ENCODE measurements around the gene GRK4. TPM values are rescaled to one million over a fixed set of nuclear protein-coding genes. Genes with fewer than 3 reads are reported as not detected.

The GRK4 gene
- total RNA-seq, 1 experiment from 2014 or later = 3.7 TPM

DNA sequence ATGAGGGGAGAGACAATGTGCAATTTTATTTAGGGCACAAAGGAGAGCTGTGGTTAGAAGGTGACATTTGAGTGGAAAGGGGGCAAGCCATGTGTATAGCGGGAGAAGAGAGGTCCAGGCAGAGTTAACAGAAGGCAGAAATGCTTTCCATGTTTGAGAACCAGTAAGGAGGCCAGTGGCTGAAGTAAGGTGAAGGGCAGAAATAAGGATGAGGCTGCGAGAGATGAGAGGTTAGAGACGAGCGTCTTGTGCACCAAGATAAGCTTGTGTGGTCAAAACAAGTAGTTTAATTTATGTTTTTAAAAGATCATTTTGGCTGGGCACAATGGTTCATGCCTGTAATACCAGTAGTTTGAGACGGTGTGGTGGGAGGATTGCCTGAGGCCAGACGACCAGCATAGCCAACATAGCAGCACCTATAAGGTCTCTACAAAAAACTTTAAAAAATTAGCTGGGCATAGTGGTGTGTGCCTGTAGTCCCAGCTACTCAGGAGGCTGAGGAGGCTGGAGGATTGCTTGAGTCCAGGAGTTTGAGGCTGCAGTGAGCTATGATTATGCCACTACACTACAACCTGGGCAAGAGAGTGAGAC, 119.6 kb downstream of the GRK4 start:
- Histone ChIP-seq H3K36me3 (ENCODE audit: low read depth, low read length) (no peaks in the 10 kb centered on the region), H4K20me1 (ENCODE audit: low read length) (peaks cover 10% of the 10 kb centered on the region; the same call in 1 of the 2 replicates), H2AFZ (ENCODE audit: low read length) (no peak overlapping the region), H3K27ac (ENCODE audit: low read length) (no peak overlapping the region), H3K79me2 (ENCODE audit: low read length) (peaks cover 69% of the 10 kb centered on the region), H3K4me2 (ENCODE audit: low read length) (no peak overlapping the region), H3K4me1 (ENCODE audit: insufficient read depth, low read length) (no peaks in the 10 kb centered on the region), H3K9ac (ENCODE audit: low read length) (no peak overlapping the region), H3K9me3 (ENCODE audit: low read length) (no peaks in the 10 kb centered on the region), H3F3A (ENCODE audit: low read length, unreplicated experiment) (no peaks in the 10 kb centered on the region), H3K27me3 (ENCODE audit: low read length) (no peaks in the 10 kb centered on the region), H3K9me2 (replicated peaks; ENCODE audit: low read length) (no peaks in the 10 kb centered on the region), H3K4me3 (ENCODE audit: low read length) (no peak overlapping the region)
- TF ChIP-seq EZH2 (IDR thresholded peaks at IDR 0.05; ENCODE audit: low read length, unreplicated experiment) = no peak
- TF ChIP-seq, protein P1, sequence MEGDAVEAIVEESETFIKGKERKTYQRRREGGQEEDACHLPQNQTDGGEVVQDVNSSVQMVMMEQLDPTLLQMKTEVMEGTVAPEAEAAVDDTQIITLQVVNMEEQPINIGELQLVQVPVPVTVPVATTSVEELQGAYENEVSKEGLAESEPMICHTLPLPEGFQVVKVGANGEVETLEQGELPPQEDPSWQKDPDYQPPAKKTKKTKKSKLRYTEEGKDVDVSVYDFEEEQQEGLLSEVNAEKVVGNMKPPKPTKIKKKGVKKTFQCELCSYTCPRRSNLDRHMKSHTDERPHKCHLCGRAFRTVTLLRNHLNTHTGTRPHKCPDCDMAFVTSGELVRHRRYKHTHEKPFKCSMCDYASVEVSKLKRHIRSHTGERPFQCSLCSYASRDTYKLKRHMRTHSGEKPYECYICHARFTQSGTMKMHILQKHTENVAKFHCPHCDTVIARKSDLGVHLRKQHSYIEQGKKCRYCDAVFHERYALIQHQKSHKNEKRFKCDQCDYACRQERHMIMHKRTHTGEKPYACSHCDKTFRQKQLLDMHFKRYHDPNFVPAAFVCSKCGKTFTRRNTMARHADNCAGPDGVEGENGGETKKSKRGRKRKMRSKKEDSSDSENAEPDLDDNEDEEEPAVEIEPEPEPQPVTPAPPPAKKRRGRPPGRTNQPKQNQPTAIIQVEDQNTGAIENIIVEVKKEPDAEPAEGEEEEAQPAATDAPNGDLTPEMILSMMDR (conservative IDR thresholded peaks at IDR 0.05; ENCODE audit: low read depth, low read length) = no peak
- TF ChIP-seq EZH2phosphoT487 (IDR thresholded peaks at IDR 0.05; ENCODE audit: borderline replicate concordance, low read length) = no peak
- ChIA-PET CTCF (no interaction called here), POLR2A (ENCODE audit: unreplicated experiment) (no interaction called here)
- ATAC-seq = no peak
- BruUV-seq (replicated peaks) = no TSS peak
- intact Hi-C loops (cut with micrococcal nuclease) = no loop called here
- no peak for DNase-seq

DNA sequence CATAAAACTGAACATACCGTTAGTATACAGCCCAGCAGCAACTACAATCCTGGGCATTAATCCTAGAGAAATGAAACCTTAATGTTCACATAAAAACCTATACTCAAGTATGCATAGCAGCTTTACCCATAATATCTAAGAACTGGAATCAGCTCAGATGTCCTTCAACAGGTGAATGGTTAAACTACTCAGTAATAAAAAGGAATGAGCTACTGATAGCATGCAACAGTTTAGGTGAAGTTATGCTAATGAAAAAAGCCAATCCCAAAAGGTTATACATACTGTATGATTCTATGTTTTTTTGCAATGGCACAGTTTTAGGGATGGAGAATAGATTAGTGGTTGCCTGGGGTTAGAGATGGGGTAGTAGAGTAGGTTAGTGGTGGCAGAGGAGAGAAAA, 120.4 kb downstream of the GRK4 start:
- no peak for ATAC-seq

More for the DNA sequence above, 120.4 kb downstream of the GRK4 start:
- peaks cover 62% of the 10 kb centered on the region for H3K79me2 ChIP-seq (ENCODE audit: low read length)
- CTCF ChIA-PET = no interaction called here
- H3K9ac ChIP-seq (ENCODE audit: low read length) = no peak overlapping the region
- no peak overlapping the region for H3K4me2 ChIP-seq (ENCODE audit: low read length)
- H3K27me3 ChIP-seq (ENCODE audit: low read length) = no peaks in the 10 kb centered on the region
- no peak overlapping the region for H2AFZ ChIP-seq (ENCODE audit: low read length)
- no peaks in the 10 kb centered on the region for H3K9me3 ChIP-seq (ENCODE audit: low read length)
- H3K9me2 ChIP-seq (replicated peaks; ENCODE audit: low read length) = no peaks in the 10 kb centered on the region
- intact Hi-C loops (cut with micrococcal nuclease) = no loop called here
- H3K36me3 ChIP-seq (ENCODE audit: low read depth, low read length) = no peaks in the 10 kb centered on the region
- no peak overlapping the region for H3K4me3 ChIP-seq (ENCODE audit: low read length)
- TF ChIP-seq, protein P1 (conservative IDR thresholded peaks at IDR 0.05; ENCODE audit: low read depth, low read length) = no peak
- no peak for TF ChIP-seq EZH2 (IDR thresholded peaks at IDR 0.05; ENCODE audit: low read length, unreplicated experiment)
- no peak for TF ChIP-seq EZH2phosphoT487 (IDR thresholded peaks at IDR 0.05; ENCODE audit: borderline replicate concordance, low read length)
- POLR2A ChIA-PET (ENCODE audit: unreplicated experiment) = no interaction called here
- BruUV-seq (replicated peaks) = no TSS peak
- H3F3A ChIP-seq (ENCODE audit: low read length, unreplicated experiment) = no peaks in the 10 kb centered on the region
- no peaks in the 10 kb centered on the region for H3K4me1 ChIP-seq (ENCODE audit: insufficient read depth, low read length)
- no peak for DNase-seq
- H3K27ac ChIP-seq (ENCODE audit: low read length) = no peak overlapping the region
- peaks cover 8% of the 10 kb centered on the region; the same call in 1 of the 2 replicates for H4K20me1 ChIP-seq (ENCODE audit: low read length)

All from PC-3 (cell line).